Measurements from ENCODE around the gene GRID2IP.

GRCh38 chr7:6478186-6478585 is 73.1 kb downstream of the GRID2IP start:
- TF ChIP-seq POLR2A (IDR thresholded peaks at IDR 0.05; ENCODE audit: control extremely low read depth in 1 of 2, low read depth in 2 of 2, low read length in 2 of 2), result no peak
- no peak for TF ChIP-seq USF2 (IDR thresholded peaks at IDR 0.05; ENCODE audit: low read length)
- no peak for TF ChIP-seq CTCF (IDR thresholded peaks at IDR 0.05; ENCODE audit: control extremely low read depth in 1 of 3, insufficient read depth in 1 of 3, low read depth in 1 of 3, low read length in 3 of 3)
- no peak for TF ChIP-seq RBBP5 (IDR thresholded peaks at IDR 0.05; ENCODE audit: borderline replicate concordance, low read depth, low read length)
- TF ChIP-seq EZH2 (IDR thresholded peaks at IDR 0.05; ENCODE audit: low read depth, low read length, severe bottlenecking), result no peak
- no peak for TF ChIP-seq CHD2 (IDR thresholded peaks at IDR 0.05; ENCODE audit: low read length)
- TF ChIP-seq BACH1 (IDR thresholded peaks at IDR 0.05; ENCODE audit: low read length), result no peak
- no peak for TF ChIP-seq CEBPB (IDR thresholded peaks at IDR 0.05; ENCODE audit: low read depth, low read length)
- no peak for TF ChIP-seq POLR2AphosphoS5 (IDR thresholded peaks at IDR 0.05; ENCODE audit: low read depth, low read length)
- TF ChIP-seq CBX8 (IDR thresholded peaks at IDR 0.05; ENCODE audit: borderline replicate concordance, low read depth, low read length), result no peak
- TF ChIP-seq YY1 (IDR thresholded peaks at IDR 0.05; ENCODE audit: low read depth, low read length), result no peak
- TF ChIP-seq KDM1A (IDR thresholded peaks at IDR 0.05; ENCODE audit: borderline replicate concordance, low read length), result no peak
